ENCODE data around the gene LIME1.

- no peak for TF ChIP-seq CTCF (IDR thresholded peaks at IDR 0.05 in 8 of 11, conservative IDR thresholded peaks at IDR 0.05 in 3 of 11)
- TF ChIP-seq POLR2A (IDR thresholded peaks at IDR 0.05), result no peak
- TF ChIP-seq POLR2AphosphoS5 (IDR thresholded peaks at IDR 0.05), result no peak
These were observed 21.6 kb upstream of the LIME1 start for GRCh38 chr20:63714858-63715257.
